COLO829 (cell line): Measurements from ENCODE around the gene GSK3A.
A peak's percentile ranks its signal among the peaks of the same experiment; 100 is the strongest.

ENCODE experiments used
- DNase-seq: peaks from one replicate; pipeline ENCODE4 v3.0.0; 2012; ENCODE audit warnings: low spot score

GSK3A gene

GRCh38 chr19:42199440-42200115, 42.8 kb downstream of the GSK3A start:
- DNase-seq: no peak

- no peak for DNase-seq
Observed at GRCh38 chr19:42198676-42199439, 43.5 kb downstream of the GSK3A start.

DNA sequence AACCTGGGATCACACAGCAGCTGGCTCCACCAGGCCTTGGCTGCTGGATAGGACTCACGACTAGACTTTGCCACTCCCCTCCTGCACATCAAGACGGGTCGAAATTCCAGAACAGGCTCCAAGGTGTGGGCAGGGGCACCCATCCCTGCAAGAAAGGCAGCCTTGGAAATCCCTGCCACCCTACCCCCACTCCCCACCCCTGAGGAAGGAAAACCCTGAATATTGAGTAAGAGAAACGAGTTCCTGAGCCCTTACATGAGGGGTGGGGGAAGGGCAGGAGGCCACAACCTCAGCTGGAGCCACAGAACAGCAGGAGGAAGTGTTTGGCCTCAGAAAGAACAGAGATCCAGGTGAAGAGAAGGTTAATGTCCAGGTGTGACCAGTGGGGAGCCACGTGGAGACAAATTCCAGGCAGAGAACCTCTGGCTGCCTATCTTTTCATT, 45.0 kb downstream of the GSK3A start:
- no peak for DNase-seq

GRCh38 chr19:42196011-42197001, 46.1 kb downstream of the GSK3A start:
- DNase-seq: no peak

- peak; percentile 43 for DNase-seq
Observed at GRCh38 chr19:42193706-42194105, 48.7 kb downstream of the GSK3A start.

- no peak for DNase-seq
Observed at GRCh38 chr19:42193294-42193693, 49.1 kb downstream of the GSK3A start.

DNA sequence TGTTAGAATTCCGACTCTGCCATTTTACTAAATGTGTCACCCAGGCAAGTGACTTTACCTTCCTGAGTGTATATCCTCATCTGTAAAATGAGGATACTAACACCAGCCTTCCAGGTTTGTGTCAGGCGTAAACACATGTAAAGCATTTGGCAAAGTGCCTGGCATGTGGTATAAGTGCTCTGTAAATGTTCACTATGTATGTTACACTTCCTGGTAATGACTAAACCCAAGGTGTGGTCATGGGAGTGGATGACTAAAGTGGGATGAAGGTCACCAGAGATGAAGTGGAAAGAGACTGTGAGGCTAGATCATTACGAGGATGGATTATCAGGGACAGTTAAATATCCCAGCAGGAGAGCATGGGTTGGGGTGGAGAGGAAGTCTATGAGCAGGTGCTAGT, 50.5 kb downstream of the GSK3A start:
- DNase-seq: no peak

- no peak for DNase-seq
Observed at GRCh38 chr19:42191330-42191729, 51.1 kb downstream of the GSK3A start.

GRCh38 chr19:42189133-42189532, 53.3 kb downstream of the GSK3A start:
- no peak for DNase-seq

DNA sequence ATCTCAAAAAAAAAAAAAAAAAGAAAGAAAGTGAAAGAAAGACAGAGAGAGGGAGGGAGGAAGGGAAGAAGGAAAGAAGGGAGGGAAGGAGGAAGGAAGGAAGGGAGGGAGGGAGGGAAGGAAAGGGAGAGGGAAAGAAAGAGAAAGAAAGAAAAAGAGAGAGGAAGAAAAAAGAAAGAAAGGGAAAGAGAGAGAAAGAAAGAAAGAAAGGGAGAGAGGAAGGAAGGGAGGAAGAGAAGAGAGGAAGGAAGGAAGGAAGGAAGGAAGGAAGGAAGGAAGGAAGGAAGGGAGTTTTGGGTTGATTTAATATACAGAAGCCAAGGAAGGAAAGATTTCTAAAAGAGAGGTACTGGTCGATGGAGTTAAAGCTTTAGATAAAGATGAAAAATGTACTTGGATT, 53.7 kb downstream of the GSK3A start:
- DNase-seq: no peak

DNA sequence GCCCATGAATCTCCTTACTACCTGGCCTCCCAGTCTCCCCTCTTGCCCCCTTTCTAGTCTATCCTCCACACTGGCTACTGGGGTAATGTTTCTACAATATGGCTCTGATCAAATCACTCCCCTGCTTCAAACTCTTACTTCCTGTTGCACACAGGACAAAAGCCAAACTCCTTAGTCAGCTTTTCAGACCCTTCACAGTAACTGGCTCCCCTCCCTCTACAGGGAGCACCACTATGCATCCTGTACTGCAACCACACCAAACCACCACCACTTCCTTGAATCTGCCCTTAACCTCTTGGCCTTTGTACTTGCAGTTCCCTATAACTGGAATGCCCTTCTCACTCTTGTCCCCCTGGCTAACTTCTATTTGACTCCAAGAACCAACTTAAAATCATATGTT, 57.1 kb downstream of the GSK3A start:
- DNase-seq: no peak

- DNase-seq: peak; percentile 64
Observed at GRCh38 chr19:42184401-42184861, 58.0 kb downstream of the GSK3A start.
